ENCODE measurements around the gene NOL4L. TPM values are rescaled to one million over a fixed set of nuclear protein-coding genes. Genes with fewer than 3 reads are reported as not detected.
"Not testable (repeated sequence)": the region's sequence is repeated elsewhere in the genome, so short reads cannot be mapped to it uniquely, and the experiment has no call there.

The NOL4L gene
- total RNA-seq, 4 donors from 2014 or later: 2.6 to 12.8 (median 6.4) TPM

DNA sequence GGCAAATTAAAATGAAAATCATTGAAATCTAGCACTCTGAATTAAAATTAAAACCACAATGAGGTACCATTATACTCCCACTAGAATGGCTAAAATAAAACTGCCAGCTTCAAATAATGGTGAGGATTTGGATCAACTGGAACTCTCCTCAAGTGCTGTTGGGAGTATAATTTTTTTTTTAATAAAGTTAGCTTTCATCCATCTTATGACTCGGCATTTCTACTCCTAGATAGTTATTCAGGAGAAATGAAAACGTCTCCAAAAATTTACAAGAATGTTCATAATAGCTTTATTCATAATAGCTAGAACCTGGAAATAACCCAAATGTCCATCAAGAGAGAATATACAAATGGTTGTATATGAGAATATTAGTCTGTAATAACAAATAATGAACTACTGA lies 163.8 kb downstream of the NOL4L start:
- WGBS: 53% methylated on average over 2 of the region's 2 CpGs
- no peak for DNase-seq (ENCODE audit: low spot score in 2 of 2)
- no peak for TF ChIP-seq EP300 (IDR thresholded peaks at IDR 0.05)
- TF ChIP-seq, protein P1, sequence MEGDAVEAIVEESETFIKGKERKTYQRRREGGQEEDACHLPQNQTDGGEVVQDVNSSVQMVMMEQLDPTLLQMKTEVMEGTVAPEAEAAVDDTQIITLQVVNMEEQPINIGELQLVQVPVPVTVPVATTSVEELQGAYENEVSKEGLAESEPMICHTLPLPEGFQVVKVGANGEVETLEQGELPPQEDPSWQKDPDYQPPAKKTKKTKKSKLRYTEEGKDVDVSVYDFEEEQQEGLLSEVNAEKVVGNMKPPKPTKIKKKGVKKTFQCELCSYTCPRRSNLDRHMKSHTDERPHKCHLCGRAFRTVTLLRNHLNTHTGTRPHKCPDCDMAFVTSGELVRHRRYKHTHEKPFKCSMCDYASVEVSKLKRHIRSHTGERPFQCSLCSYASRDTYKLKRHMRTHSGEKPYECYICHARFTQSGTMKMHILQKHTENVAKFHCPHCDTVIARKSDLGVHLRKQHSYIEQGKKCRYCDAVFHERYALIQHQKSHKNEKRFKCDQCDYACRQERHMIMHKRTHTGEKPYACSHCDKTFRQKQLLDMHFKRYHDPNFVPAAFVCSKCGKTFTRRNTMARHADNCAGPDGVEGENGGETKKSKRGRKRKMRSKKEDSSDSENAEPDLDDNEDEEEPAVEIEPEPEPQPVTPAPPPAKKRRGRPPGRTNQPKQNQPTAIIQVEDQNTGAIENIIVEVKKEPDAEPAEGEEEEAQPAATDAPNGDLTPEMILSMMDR (IDR thresholded peaks at IDR 0.05): no peak
- TF ChIP-seq POLR2A (IDR thresholded peaks at IDR 0.05): no peak
- no peak for TF ChIP-seq POLR2AphosphoS5 (IDR thresholded peaks at IDR 0.05)
- H3K36me3 ChIP-seq: no peaks in the 10 kb centered on the region
- no peak overlapping the region for H3K4me3 ChIP-seq
- H3K27me3 ChIP-seq: no peaks in the 10 kb centered on the region
- no peak overlapping the region for H3K27ac ChIP-seq
- no peaks in the 10 kb centered on the region for H3K9me3 ChIP-seq
- H3K4me1 ChIP-seq: no peaks in the 10 kb centered on the region

DNA sequence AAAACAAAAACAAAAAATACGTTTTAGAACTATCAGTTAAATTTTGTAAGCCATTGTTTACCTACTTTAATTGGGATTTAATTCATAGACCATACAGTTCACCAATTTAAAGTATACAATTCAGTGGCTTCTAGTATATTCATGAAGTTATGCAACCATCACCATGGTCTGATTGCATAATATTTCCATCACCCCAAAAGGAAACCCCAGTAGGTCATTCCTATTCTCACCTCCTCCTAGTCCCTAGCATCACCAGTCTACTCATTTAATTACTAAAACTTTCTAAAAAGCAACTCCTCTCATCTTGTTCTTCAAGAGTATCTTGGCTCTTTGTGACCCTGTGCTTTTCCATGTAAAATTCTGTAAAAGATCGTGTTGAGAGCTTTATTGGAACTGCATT lies 166.8 kb downstream of the NOL4L start:
- TF ChIP-seq POLR2AphosphoS5 (IDR thresholded peaks at IDR 0.05) (no peak), POLR2A (IDR thresholded peaks at IDR 0.05) (no peak), EP300 (IDR thresholded peaks at IDR 0.05) (no peak)
- TF ChIP-seq, protein P1 (IDR thresholded peaks at IDR 0.05): no peak
- no peak for DNase-seq (ENCODE audit: low spot score in 2 of 2)
- H3K36me3 ChIP-seq: no peaks in the 10 kb centered on the region
- H3K9me3 ChIP-seq: no peaks in the 10 kb centered on the region
- H3K4me1 ChIP-seq: no peaks in the 10 kb centered on the region
- WGBS: 91% methylated on average over 2 of the region's 2 CpGs
- no peak overlapping the region for H3K4me3 ChIP-seq
- no peak overlapping the region for H3K27ac ChIP-seq
- no peaks in the 10 kb centered on the region for H3K27me3 ChIP-seq

DNA sequence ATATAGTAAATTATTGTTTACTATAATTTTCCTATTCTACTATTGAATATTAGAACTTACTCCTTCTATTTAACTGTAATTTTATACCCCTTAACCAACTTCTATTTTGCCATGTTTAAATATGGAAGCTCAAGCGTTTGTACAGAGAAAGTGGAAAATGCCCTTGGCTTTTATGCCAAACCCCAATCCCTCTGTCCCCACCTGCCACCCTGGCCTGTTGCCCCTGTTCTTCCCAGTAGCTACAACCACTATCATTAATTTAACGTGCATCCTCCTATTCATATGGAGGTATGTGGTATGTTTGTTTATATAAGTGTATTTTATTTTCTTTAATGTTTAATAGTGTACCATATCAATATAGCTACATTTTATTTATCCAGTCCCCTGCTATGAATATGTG lies 168.9 kb downstream of the NOL4L start:
- DNase-seq (ENCODE audit: low spot score in 2 of 2): no peak
- Histone ChIP-seq H3K4me1 (no peaks in the 10 kb centered on the region), H3K4me3 (no peak overlapping the region), H3K36me3 (no peaks in the 10 kb centered on the region), H3K27ac (no peak overlapping the region), H3K9me3 (no peaks in the 10 kb centered on the region), H3K27me3 (no peaks in the 10 kb centered on the region)
- TF ChIP-seq, protein P1 (IDR thresholded peaks at IDR 0.05): no peak
- TF ChIP-seq POLR2A (IDR thresholded peaks at IDR 0.05) (no peak), EP300 (IDR thresholded peaks at IDR 0.05) (no peak), POLR2AphosphoS5 (IDR thresholded peaks at IDR 0.05) (no peak)
- 65% methylated on average over 2 of the region's 2 CpGs for WGBS

DNA sequence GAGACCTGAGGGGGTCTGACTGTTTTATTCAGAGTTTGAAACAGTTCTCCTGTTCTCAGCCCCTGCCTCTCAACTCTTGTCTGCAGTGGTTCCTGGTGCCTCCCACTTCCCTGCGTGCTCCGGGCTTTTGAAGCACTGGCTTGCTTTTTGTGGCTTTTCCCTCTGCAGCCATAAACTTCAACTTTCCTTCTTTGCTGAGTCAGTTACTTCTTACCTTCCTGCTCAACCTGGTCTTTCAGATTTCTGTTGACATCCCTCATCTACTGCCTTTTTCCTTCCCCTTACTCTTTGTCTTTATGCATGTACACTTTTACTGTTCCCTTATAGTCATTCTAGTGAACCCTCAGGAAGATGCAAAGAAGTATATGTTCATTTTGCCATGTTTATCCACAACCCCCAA lies 169.6 kb downstream of the NOL4L start:
- Histone ChIP-seq H3K27ac (no peak overlapping the region), H3K9me3 (no peaks in the 10 kb centered on the region), H3K4me3 (no peak overlapping the region), H3K36me3 (no peaks in the 10 kb centered on the region), H3K4me1 (no peaks in the 10 kb centered on the region), H3K27me3 (no peaks in the 10 kb centered on the region)
- no peak for DNase-seq (ENCODE audit: low spot score in 2 of 2)
- TF ChIP-seq, protein P1 (IDR thresholded peaks at IDR 0.05): no peak
- TF ChIP-seq POLR2AphosphoS5 (IDR thresholded peaks at IDR 0.05) (no peak), POLR2A (IDR thresholded peaks at IDR 0.05) (no peak), EP300 (IDR thresholded peaks at IDR 0.05) (no peak)
- WGBS: 68% methylated on average over 2 of the region's 2 CpGs

DNA sequence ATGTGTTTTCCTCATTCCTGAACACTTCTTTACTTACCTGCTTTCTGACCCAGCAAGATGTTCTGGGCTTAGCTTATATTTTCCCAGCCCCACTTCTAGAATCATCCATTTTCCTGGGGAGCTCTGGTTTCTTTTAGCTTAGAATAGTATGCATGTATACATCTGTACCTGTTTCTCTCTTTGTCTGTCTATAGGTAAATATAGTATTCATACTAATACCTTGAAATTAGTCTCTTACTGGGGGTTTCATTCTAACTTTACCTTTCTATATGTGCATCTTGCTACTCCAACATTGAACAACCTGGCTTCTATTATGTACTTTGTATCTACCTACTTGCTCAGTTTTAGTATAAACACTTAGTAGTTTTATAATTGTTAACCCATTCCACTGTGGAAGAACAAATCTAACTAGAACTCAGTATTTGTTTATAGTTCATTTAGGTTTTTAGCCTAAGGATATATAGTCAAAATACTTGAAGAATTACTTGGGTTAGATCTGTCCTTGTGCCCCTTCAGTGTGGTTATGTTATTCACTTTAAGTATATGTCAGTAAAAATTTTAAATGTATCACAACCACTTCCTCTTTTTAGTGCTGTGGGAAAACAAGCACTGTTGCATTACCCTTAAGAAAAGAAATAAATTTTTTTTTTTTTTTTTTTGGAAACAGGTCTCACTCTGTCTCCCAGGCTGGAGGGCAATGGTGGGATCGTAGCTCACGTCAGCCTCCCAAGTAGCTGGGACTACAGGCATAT lies 173.0 kb downstream of the NOL4L start:
- H3K27me3 ChIP-seq: no peaks in the 10 kb centered on the region
- WGBS: 90% methylated on average over 2 of the region's 2 CpGs
- no peak overlapping the region for H3K4me3 ChIP-seq
- DNase-seq (ENCODE audit: low spot score in 2 of 2): no peak
- no peaks in the 10 kb centered on the region for H3K36me3 ChIP-seq
- H3K9me3 ChIP-seq: no peaks in the 10 kb centered on the region
- no peaks in the 10 kb centered on the region for H3K4me1 ChIP-seq
- no peak for TF ChIP-seq POLR2A (IDR thresholded peaks at IDR 0.05)
- TF ChIP-seq EP300 (IDR thresholded peaks at IDR 0.05): no peak
- TF ChIP-seq, protein P1 (IDR thresholded peaks at IDR 0.05): no peak
- TF ChIP-seq POLR2AphosphoS5 (IDR thresholded peaks at IDR 0.05): no peak
- no peak overlapping the region for H3K27ac ChIP-seq

DNA sequence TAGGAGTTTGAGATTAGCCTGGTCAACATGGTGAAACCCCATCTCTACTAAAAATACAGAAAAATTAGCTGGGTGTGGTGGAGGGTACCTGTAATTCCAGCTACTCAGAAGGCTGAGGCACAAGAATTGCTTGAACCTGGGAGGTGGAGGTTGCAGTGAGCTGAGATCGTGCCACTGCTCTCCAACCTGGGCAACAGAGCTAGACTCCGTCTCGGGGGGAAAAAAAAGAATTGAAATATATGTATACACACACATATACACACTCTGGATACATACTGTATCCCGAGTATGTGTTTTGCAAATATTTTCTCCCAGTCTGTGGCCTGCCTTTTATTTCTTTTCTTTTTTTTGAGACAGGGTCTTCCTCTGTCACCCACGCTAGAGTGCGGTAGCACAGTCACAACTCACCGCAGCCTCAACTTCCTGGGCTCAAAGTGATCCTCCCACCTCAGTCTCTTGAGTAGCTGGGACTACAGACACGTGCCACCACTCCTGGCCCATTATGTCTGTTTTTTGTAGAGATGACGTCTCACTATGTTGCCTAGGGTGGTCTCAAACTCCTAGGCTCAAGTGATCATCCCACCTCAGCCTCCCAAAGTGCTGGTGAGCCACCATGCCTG lies 177.9 kb downstream of the NOL4L start:
- 86% methylated on average over 9 of the region's 9 CpGs for WGBS
- not testable (repeated sequence) for H3K4me1 ChIP-seq; H3K27me3 ChIP-seq; H3K27ac ChIP-seq; H3K36me3 ChIP-seq; H3K9me3 ChIP-seq; DNase-seq (ENCODE audit: low spot score in 2 of 2); H3K4me3 ChIP-seq

Measured in suprapubic skin (tissue), 4 donors.